Stomach (tissue), 4 donors: Measurements from ENCODE around the gene C2orf42.

Source experiments
- EP300 ChIP-seq: sonication (generic); formaldehyde crosslinking; IDR thresholded peaks from one replicate; pipeline ENCODE4 v1.6.1; 2017; ENCODE audit warnings: antibody characterized with exemption
- POLR2A ChIP-seq, 4 donors: fragments of 450-650 bp; IDR thresholded peaks; one replicate each; pipeline ENCODE4 v1.6.1; 2016; ENCODE audit warnings: antibody characterized with exemption in 4 of 4, control low read depth in 2 of 4, mild to moderate bottlenecking in 1 of 4, moderate library complexity in 1 of 4
- POLR2AphosphoS5 ChIP-seq, 3 donors: sonication (generic); formaldehyde crosslinking; IDR thresholded peaks; one replicate each; pipeline ENCODE4 v1.6.1; 2016; ENCODE audit warnings: antibody characterized with exemption in 3 of 3
- TF ChIP-seq, protein P1 (sequence below), 7 experiments: fragments of 450-650 bp in 4 of 7; fragments of 200-600 bp in 3 of 7; sonication (generic) in 3 of 7; IDR thresholded peaks; one replicate each; pipeline ENCODE4 v1.5.1; 2016 to 2019; ENCODE audit warnings: antibody characterized with exemption in 7 of 7, control low read depth in 2 of 7, mild to moderate bottlenecking in 1 of 7

- TF ChIP-seq, protein P1, sequence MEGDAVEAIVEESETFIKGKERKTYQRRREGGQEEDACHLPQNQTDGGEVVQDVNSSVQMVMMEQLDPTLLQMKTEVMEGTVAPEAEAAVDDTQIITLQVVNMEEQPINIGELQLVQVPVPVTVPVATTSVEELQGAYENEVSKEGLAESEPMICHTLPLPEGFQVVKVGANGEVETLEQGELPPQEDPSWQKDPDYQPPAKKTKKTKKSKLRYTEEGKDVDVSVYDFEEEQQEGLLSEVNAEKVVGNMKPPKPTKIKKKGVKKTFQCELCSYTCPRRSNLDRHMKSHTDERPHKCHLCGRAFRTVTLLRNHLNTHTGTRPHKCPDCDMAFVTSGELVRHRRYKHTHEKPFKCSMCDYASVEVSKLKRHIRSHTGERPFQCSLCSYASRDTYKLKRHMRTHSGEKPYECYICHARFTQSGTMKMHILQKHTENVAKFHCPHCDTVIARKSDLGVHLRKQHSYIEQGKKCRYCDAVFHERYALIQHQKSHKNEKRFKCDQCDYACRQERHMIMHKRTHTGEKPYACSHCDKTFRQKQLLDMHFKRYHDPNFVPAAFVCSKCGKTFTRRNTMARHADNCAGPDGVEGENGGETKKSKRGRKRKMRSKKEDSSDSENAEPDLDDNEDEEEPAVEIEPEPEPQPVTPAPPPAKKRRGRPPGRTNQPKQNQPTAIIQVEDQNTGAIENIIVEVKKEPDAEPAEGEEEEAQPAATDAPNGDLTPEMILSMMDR (IDR thresholded peaks at IDR 0.05) = no peak
- no peak for TF ChIP-seq POLR2A (IDR thresholded peaks at IDR 0.05)
- TF ChIP-seq POLR2AphosphoS5 (IDR thresholded peaks at IDR 0.05) = no peak
- no peak for TF ChIP-seq EP300
These were observed 65.3 kb downstream of the C2orf42 start for GRCh38 chr2:70125498-70125898.
